Measurements from ENCODE around the gene ARHGAP15. TPM values are rescaled to one million over a fixed set of nuclear protein-coding genes. Genes with fewer than 3 reads are reported as not detected.

ARHGAP15 gene
- total and polyA plus RNA-seq, 12 donors, result 1.3 to 7.7 (median 2.8) TPM

GRCh38 chr2:143611336-143611735, 482.1 kb downstream of the ARHGAP15 start:
- Histone ChIP-seq H3K27ac (no peak overlapping the region), H3K4me1 (peaks cover 0 to 7% (median 0%) of the 10 kb centered on the region in 9 donors), H3K4me3 (no peak overlapping the region), H3K27me3 (no peaks in the 10 kb centered on the region), H3K36me3 (no peaks in the 10 kb centered on the region), H3K9me3 (no peaks in the 10 kb centered on the region)
- no peak for ATAC-seq
- intact Hi-C loops (cut with DNase I), result loop anchor here in 1 of 10 donors (1.0 kb wide), 1 partner anchor 13 kb away; no protein-coding TSS in a partner anchor
- DNase-seq, result no peak
- 84 to 91% methylated on average over 4 of the region's 4 CpGs for WGBS, 2 donors
- TF ChIP-seq, protein P1, sequence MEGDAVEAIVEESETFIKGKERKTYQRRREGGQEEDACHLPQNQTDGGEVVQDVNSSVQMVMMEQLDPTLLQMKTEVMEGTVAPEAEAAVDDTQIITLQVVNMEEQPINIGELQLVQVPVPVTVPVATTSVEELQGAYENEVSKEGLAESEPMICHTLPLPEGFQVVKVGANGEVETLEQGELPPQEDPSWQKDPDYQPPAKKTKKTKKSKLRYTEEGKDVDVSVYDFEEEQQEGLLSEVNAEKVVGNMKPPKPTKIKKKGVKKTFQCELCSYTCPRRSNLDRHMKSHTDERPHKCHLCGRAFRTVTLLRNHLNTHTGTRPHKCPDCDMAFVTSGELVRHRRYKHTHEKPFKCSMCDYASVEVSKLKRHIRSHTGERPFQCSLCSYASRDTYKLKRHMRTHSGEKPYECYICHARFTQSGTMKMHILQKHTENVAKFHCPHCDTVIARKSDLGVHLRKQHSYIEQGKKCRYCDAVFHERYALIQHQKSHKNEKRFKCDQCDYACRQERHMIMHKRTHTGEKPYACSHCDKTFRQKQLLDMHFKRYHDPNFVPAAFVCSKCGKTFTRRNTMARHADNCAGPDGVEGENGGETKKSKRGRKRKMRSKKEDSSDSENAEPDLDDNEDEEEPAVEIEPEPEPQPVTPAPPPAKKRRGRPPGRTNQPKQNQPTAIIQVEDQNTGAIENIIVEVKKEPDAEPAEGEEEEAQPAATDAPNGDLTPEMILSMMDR (IDR thresholded peaks at IDR 0.05), result no peak

DNA sequence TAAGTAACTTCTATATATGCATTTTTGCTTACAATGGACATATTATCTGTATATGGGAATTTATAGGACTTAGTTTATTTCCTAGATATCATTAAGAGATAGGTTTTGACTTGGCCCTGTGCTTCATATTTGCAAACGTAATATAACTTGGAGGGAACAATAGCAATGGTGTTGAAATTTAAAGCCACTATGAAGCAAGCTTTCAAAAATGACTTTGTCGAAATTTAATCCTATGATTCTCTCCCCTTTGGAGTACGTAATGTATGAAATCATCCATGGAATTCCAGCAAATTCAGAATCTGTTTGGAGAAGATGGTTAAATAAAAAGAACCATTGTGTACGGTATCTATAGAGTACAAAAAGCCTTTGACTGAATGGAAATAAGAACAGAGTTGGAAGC, 486.3 kb downstream of the ARHGAP15 start:
- ATAC-seq (no peak), DNase-seq (no peak)
- no peak overlapping the region for H3K27ac ChIP-seq
- intact Hi-C loops (cut with DNase I), result no loop called here
- 72 to 80% methylated on average over 4 of the region's 4 CpGs for WGBS, 2 donors
- TF ChIP-seq, protein P1 (IDR thresholded peaks at IDR 0.05), result no peak
- H3K9me3 ChIP-seq, result no peaks in the 10 kb centered on the region
- no peak overlapping the region for H3K4me3 ChIP-seq
- H3K4me1 ChIP-seq, result no peaks in the 10 kb centered on the region
- no peaks in the 10 kb centered on the region for H3K36me3 ChIP-seq
- H3K27me3 ChIP-seq, result no peaks in the 10 kb centered on the region

GRCh38 chr2:143616452-143616851, 487.2 kb downstream of the ARHGAP15 start:
- DNase-seq (no peak), ATAC-seq (no peak)
- Histone ChIP-seq H3K27ac (no peak overlapping the region), H3K27me3 (no peaks in the 10 kb centered on the region), H3K4me1 (no peaks in the 10 kb centered on the region), H3K9me3 (no peaks in the 10 kb centered on the region), H3K36me3 (no peaks in the 10 kb centered on the region), H3K4me3 (no peak overlapping the region)
- TF ChIP-seq, protein P1 (IDR thresholded peaks at IDR 0.05), result no peak
- WGBS, 2 donors, result 80 to 82% methylated on average over 6 of the region's 6 CpGs
- intact Hi-C loops (cut with DNase I), result no loop called here

DNA sequence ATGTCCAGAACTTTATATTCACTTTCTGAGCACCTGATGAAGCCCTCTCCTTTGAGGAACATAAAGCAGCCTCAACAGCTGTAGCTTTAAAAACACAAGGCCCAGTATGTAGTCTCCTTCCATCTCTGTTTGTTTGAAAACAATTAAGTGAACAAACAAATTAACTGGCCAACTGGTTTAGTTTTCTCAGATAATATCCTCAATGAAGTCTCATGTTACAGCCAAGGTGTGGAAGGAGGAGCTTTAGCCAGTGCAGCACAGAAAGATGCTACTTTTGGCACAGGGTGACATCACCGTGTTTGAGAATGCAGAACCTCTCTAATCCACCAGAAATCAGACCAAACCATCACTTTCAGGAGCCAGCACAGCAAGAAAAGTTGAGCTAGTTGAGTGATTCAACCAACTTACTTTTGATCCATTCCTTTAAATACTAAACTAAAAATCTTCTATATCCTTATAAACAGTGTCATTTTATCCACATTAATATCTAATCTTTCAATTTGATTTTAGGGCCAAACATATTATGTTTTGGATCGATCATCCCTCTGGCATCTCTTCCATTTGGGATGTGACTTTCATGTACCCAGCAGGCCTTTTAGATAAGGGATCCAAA, 488.7 kb downstream of the ARHGAP15 start:
- Histone ChIP-seq H3K9me3 (no peaks in the 10 kb centered on the region), H3K4me3 (no peak overlapping the region), H3K4me1 (no peaks in the 10 kb centered on the region), H3K27me3 (no peaks in the 10 kb centered on the region), H3K36me3 (no peaks in the 10 kb centered on the region), H3K27ac (no peak overlapping the region)
- ATAC-seq (no peak), DNase-seq (no peak)
- intact Hi-C loops (cut with DNase I), result no loop called here
- WGBS, 2 donors, result 80 to 82% methylated on average over 2 of the region's 2 CpGs
- TF ChIP-seq, protein P1 (IDR thresholded peaks at IDR 0.05), result no peak

All from heart right ventricle (tissue), 16 donors.